HG03280 (cell line): ENCODE results near the gene VEZF1.
A peak's percentile ranks its signal among the peaks of the same experiment; 100 is the strongest.

ENCODE experiments used
- ATAC-seq: cut with Tn5 transposase; IDR thresholded peaks from one replicate; pipeline ENCODE4 v1.9.1; 2021; ENCODE audit warnings: mild to moderate bottlenecking, moderate library complexity; ENCODE audit not compliant: unreplicated experiment

VEZF1 gene

DNA sequence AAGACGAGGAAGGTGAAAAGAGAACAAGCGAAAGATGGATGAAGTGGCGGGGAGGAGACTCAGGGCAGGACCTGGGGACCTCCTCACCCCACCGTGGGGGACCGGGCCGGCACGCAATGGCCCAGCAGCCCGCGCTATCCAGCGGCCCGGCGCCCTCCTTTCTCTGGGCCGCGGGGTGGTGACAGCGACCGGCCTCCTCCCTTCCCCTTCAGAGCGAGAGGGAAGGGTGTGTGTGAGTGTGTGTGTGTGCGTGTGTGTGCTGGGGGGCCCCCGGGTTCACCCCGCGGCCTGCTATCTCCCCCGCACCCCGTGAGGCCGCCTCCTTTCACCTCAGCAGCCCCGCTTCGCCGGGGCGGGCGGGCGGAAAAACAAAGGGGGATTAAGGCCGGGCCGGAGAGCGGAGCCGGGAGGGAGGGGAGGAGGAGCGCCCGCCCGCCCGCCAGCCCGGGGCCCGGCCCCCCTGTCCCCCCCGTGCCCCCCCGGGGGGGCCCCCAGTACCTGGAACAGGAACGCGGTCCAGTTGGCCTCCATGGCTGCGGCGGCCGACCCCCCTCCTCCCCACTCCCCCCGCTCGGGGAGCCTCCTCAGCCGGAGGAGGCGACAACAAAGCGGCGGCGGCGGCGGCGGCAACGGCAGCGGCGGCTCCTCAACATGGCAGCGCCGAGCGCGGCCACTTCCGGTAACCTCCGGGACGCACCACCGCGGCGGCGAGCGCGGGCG lies at the start of gene VEZF1:
VEZF1 (minus strand) TSS at position 674 of the 720 bp plus-strand sequence; CDS start at position 531, 143 bp downstream.
- peak; percentile 72 for ATAC-seq

DNA sequence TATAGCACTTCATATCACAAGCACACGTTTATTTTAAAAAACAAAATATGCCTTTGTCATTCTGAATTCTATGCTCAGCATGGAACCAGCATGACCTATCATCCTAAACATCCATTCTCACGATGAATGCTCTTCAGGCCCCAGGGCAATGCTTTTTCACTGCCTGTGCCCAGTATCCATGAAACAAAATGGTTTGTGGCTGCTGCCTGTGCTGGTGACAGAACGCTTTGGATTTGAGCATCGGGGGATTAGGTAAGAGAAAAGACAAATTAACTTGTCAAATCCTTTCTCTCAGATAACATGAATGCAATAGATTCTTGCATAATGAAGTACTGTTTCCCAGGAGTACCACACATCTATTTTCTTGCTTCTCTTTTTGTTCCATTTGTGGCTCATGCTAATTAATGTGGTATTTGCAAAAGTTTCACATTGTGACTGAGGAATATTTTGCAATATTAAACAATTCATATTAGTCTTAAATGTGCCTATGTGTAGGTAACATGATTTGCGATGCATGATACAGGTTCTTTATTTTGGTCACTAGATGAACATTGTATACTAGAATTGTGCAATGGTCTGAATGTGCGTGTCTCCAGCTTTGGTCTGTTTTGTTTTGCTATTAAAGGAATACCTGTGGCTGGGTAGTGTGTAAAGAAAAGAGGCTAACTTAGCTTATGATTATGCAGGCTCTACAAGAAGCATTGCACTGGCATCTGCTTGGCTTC lies 44.8 kb upstream of the VEZF1 start:
- ATAC-seq: no peak

DNA sequence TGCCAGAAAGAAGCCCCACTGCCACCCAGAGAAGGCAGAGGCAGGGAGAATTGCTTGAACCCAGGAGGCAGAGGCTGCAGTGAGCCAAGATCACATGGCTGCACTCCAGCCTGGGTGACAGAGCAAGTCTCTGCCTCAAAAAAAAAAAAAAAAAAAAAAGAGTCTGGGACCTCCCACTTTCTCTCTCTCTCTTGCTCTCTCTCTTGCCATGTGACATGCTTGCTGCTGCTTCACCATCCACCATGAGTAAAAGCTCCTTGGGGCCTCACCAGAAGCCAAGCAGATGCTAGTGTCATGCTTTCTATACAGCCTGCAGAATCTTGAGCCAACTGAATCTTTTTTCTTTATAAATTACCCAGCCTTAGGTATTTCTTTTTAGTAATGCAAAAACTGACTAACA lies 40.5 kb upstream of the VEZF1 start:
- ATAC-seq: no peak

- no peak for ATAC-seq
Observed at GRCh38 chr17:58020401-58020800, 32.3 kb upstream of the VEZF1 start.

GRCh38 chr17:58019521-58019920 lies 31.5 kb upstream of the VEZF1 start:
- ATAC-seq: no peak

DNA sequence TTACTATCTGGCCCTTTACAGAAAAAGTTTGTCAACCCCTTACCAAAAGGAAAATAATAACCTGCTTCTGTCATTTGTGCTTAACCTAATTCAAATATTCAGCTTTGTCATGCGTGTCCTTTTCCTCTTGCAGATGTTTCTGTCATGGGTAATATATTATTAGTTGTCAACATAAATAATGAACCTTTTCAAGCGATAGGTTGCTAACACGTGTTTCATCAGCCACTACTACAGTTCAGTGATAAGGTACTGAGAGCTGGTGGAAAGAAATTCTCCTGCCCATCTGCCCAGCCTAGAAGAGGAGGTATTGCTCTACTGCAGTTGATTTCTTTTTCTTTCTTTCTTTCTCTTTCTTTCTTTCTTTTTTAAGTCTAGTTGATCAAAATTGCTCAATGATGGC lies 31.0 kb upstream of the VEZF1 start:
- ATAC-seq: no peak

GRCh38 chr17:58010067-58010799 lies 22.2 kb upstream of the VEZF1 start:
- ATAC-seq: no peak

DNA sequence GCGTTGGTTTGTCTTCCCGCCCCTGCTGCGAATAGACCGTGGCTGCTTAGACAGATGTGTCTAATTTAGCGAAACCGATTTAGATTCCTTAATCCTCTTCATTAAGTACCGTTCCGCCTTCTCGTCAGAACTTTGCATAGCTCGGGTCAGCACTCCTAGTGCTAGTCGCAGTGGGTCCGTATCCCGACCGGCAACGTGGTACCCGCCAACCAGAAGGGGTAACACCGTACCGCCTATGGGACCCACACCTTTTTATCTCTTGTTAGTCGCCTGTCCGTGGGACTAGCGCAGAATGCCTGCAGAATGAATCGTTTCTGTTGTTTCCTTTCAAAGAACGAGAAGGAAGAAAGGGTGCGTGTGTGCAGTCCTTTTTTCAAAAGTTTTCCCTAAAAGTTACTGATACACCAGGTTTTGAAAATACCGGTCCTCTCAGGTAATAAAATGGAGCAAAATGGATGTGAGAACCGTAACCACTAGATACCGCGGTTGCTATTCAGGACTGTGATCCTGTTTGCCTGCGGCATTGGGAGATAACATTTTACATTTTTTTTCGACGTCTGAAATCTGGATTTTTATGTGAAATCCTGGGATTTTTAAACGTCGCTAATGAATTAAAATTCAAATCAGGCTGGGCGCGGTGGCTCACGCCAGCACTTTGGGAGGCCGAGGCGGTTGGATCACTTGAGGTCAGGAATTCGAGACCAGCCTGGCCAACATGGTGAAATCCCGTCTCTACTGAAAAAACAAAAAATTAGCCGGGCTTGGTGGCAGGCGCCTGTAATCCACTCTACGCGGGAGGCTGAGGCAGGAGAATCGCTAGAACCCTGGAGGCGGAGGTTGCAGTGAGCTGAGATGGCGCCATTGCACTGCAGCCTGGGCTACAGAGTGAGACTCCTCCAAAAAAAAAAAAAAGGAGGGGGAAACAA lies 20.0 kb upstream of the VEZF1 start:
- ATAC-seq: peak; percentile 24

DNA sequence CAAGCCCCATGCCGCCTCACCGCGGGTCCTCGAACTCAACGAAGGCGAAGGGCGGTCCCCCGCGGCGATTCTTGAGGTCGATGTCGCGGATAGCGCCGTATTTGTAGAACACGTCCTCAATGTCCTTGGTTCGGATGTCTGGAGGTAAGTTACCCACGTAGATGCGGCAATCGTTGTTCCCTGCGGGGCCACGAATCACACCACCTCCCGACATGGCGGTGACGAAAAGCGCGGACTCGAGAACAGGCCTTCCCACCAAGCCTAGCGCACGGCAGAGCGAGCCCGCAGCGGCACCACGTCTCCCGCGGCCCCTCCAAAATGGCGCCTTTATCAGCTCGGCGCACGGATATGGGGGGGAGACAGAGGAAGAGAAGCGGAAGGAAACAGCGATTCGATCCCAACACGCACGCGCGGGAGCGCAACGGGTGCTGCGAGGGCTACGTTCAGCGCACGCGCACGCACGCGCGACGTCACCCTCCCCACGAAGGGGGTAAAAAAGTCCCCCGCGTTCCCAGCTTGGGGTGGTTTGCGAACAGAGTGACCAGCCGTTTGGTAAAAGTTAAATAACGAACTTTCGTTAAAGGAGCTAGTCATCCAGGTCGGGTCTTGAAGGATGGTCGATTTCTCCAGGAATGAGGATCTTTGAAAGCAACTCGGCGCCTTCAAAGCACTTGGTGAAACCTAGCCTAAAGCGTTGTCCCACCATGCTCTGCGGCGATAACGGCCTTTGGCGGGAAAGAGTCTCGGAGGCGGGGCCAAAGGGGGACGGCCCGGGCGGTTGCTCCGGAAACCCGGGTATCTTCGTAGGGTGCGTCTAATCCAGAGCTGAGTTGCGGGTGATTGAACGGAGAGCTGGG lies 19.1 kb upstream of the VEZF1 start, which contains the start of gene SRSF1:
SRSF1 (minus strand) TSS at position 323 of the 857 bp plus-strand sequence; CDS start at position 214, 109 bp downstream.
- ATAC-seq: peak; percentile 86

DNA sequence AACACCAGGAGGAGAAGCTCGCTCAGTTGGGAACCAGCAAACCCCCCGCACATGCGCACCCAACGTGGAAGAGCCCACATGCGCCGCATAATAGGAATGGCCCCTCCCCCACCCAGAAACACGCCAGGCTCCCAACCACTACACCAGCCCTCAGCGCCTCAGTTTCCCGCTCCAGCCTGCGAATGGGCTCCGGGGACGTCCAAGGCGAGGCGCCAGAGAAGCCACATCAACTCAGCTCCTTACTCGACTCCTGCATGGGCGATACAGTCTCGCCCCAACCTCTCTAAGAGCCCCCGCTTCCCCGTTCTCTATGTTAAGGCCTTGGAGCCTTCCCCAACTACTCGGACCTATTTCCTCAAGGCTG lies 18.5 kb upstream of the VEZF1 start:
- no peak for ATAC-seq

DNA sequence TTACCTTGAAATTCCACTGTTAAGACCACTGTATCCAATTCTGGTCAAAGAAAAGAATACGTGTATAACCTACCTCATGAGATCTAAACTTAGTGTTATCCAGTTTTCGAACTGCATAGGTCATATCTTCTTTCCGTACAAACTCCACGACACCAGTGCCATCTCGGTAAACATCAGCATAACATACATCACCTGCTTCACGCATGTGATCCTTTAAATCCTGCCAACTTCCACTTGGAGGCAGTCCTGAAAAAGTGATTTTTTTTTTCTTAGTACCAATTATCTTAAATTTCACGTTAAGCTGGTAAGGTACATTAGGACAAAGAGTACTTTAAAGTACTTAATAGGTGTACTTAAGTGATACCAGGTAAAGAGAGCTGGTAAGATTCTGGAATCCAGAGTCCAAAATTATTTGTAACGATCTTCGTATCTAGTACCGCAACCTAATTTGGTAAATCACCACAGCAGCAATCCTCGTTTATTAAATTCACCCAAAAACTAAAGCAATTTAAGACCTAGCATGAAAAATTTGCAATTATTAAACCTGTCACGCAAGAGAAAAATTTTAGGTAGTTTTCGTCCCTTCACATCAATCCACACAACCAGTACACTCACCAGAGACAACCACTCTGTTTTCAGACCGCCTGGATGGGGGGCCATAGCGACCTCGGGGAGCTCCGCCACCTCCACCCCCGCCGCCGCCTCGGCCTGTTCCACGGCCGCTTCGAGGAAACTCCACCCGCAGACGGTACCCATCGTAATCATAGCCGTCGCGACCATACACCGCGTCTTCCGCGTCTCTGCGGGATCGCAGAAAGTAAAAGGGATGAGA lies 17.9 kb upstream of the VEZF1 start:
- ATAC-seq: no peak

DNA sequence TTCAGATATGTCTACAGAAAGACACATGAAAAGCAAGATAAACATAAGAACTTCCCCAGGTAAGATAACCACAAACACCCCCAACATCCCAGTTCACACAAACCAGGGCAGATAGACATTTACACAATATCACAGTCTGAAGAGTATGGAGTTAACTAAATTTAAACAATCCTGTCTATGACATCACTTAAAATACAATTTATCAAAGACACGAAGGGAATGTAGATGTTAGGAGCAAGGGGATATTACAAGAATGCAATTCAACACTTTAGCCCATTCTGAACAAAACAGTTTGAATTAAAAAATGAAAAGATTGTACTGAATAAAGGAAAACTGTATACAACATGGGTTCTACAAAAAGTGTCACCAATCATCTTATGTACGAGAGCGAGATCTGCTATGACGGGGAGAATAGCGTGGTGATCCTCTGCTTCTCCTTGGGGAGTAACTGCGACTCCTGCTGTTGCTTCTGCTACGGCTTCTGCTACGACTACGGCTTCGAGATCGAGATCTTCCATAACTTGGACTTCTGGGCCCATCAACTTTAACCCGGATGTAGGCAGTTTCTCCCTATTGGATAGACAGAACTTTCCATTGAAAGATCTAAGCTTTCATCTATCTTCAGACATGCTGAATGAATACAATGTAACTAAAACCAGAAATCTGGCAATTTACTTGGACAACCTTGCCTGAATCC lies 17.1 kb upstream of the VEZF1 start:
- ATAC-seq: no peak

GRCh38 chr17:58004060-58004459 lies 16.0 kb upstream of the VEZF1 start:
- no peak for ATAC-seq

GRCh38 chr17:58002973-58003372 lies 14.9 kb upstream of the VEZF1 start:
- ATAC-seq: no peak

- no peak for ATAC-seq
Observed at GRCh38 chr17:58002154-58002948, 14.3 kb upstream of the VEZF1 start.

GRCh38 chr17:58001461-58002124 lies 13.5 kb upstream of the VEZF1 start:
- no peak for ATAC-seq

GRCh38 chr17:57999496-58000017 lies 11.5 kb upstream of the VEZF1 start:
- peak; percentile 45 for ATAC-seq
